Measurements from ENCODE around the gene C16orf96.

Gene C16orf96

GRCh38 chr16:4641306-4641687 lies 85.2 kb downstream of the C16orf96 start:
- TF ChIP-seq CTCF (IDR thresholded peaks at IDR 0.05; ENCODE audit: unreplicated experiment in 3 of 3), result no peak
- Mint-ChIP-seq H3K27me3 (ENCODE audit: low read depth) (no peaks in the 10 kb centered on the region), H3K4me3 (no peak overlapping the region), H3K27ac (peak overlapping the region in 1 of 3 experiments; percentile 12), H3K9me3 (no peaks in the 10 kb centered on the region), H3K36me3 (ENCODE audit: low read depth) (peaks cover 16% of the 10 kb centered on the region), H3K4me1 (no peaks in the 10 kb centered on the region)

- Mint-ChIP-seq H3K27me3 (ENCODE audit: low read depth) (no peaks in the 10 kb centered on the region), H3K9me3 (no peaks in the 10 kb centered on the region), H3K4me3 (no peak overlapping the region), H3K4me1 (no peaks in the 10 kb centered on the region), H3K36me3 (ENCODE audit: low read depth) (peaks cover 16% of the 10 kb centered on the region), H3K27ac (no peak overlapping the region)
- TF ChIP-seq CTCF (IDR thresholded peaks at IDR 0.05; ENCODE audit: unreplicated experiment in 3 of 3), result no peak
These were observed 85.8 kb downstream of the C16orf96 start for GRCh38 chr16:4641895-4642294.

GRCh38 chr16:4646773-4647643 lies 90.9 kb downstream of the C16orf96 start:
- H3K9me3 Mint-ChIP-seq, result peaks cover 6% of the 10 kb centered on the region
- H3K27me3 Mint-ChIP-seq (ENCODE audit: low read depth), result no peaks in the 10 kb centered on the region
- H3K36me3 Mint-ChIP-seq (ENCODE audit: low read depth), result peaks cover 39% of the 10 kb centered on the region
- no peaks in the 10 kb centered on the region for H3K4me1 Mint-ChIP-seq
- no peak overlapping the region for H3K27ac Mint-ChIP-seq
- TF ChIP-seq CTCF (IDR thresholded peaks at IDR 0.05; ENCODE audit: unreplicated experiment in 3 of 3), result no peak
- no peak overlapping the region for H3K4me3 Mint-ChIP-seq

- H3K27ac Mint-ChIP-seq, result no peak overlapping the region
- H3K36me3 Mint-ChIP-seq (ENCODE audit: low read depth), result peaks cover 39% of the 10 kb centered on the region
- H3K27me3 Mint-ChIP-seq (ENCODE audit: low read depth), result no peaks in the 10 kb centered on the region
- H3K9me3 Mint-ChIP-seq, result peaks cover 6% of the 10 kb centered on the region
- no peak overlapping the region for H3K4me3 Mint-ChIP-seq
- no peak for TF ChIP-seq CTCF (IDR thresholded peaks at IDR 0.05; ENCODE audit: unreplicated experiment in 3 of 3)
- H3K4me1 Mint-ChIP-seq, result no peaks in the 10 kb centered on the region
These were observed 91.5 kb downstream of the C16orf96 start for GRCh38 chr16:4647644-4647980.

GRCh38 chr16:4648917-4649316 lies 92.8 kb downstream of the C16orf96 start:
- H3K4me1 Mint-ChIP-seq, result peaks cover 4% of the 10 kb centered on the region
- H3K27ac Mint-ChIP-seq, result no peak overlapping the region
- no peak overlapping the region for H3K4me3 Mint-ChIP-seq
- no peak for TF ChIP-seq CTCF (IDR thresholded peaks at IDR 0.05; ENCODE audit: unreplicated experiment in 3 of 3)
- no peaks in the 10 kb centered on the region for H3K27me3 Mint-ChIP-seq (ENCODE audit: low read depth)
- H3K9me3 Mint-ChIP-seq, result peaks cover 6% of the 10 kb centered on the region
- H3K36me3 Mint-ChIP-seq (ENCODE audit: low read depth), result peaks cover 45% of the 10 kb centered on the region

All from nephron (organoid).